Colonic mucosa (tissue), 4 donors: Measurements from ENCODE around the gene NLRP6. TPM values are rescaled to one million over a fixed set of nuclear protein-coding genes. Genes with fewer than 3 reads are reported as not detected.

ENCODE experiments used
- DNase-seq: peaks from one replicate; pipeline ENCODE4 v3.0.0-alpha.2; 2020
- H3K27ac ChIP-seq: fragments of 200-600 bp; one replicate; pipeline ENCODE4 v1.8.0; 2021
- H3K27me3 ChIP-seq: fragments of 200-600 bp; one replicate; pipeline ENCODE4 v1.8.0; 2021
- H3K36me3 ChIP-seq: fragments of 200-600 bp; one replicate; pipeline ENCODE4 v1.8.0; 2021
- H3K4me1 ChIP-seq: fragments of 200-600 bp; one replicate; pipeline ENCODE4 v1.8.0; 2021; ENCODE audit warnings: mild to moderate bottlenecking
- H3K4me3 ChIP-seq: fragments of 200-600 bp; one replicate; pipeline ENCODE4 v1.8.0; 2021
- H3K9ac ChIP-seq, 2 donors: one replicate each; pipeline ENCODE4 v1.7.0; 2013; ENCODE audit warnings: control low read depth in 2 of 2, low read depth in 2 of 2, low read length in 2 of 2
- H3K9me3 ChIP-seq: fragments of 200-600 bp; one replicate; pipeline ENCODE4 v1.8.0; 2021
- intact Hi-C: fragments of 100-400 bp; cut with DNase I; formaldehyde crosslinking; loops from one replicate; pipeline ENCODE4 v1.14.1; 2022
- total RNA-seq, 2 donors: library from RNA; stranded (reverse); fragmentation: NEBNext Ultra II Directional in 1 of 2; extraction: Animal tissue kit (Norgen Biotek cat#: 25700) in 1 of 2; gene quantifications; one replicate each; pipeline ENCODE4 v1.2.1, GENCODE V29; 2021
- TF ChIP-seq, protein P1 (sequence below): fragments of 200-600 bp; IDR thresholded peaks from one replicate; pipeline ENCODE4 v1.8.0; 2022; ENCODE audit warnings: antibody characterized with exemption, mild to moderate bottlenecking
- donor health status: healthy.
- donor health status: DM: no; HTN: no; CAD: no.
- donor health status: DM: no; HTN: no; CAD: no.

NLRP6 gene
- under 1 TPM; 0.17 to 0.72 TPM for total RNA-seq

GRCh38 chr11:278001-278951, at the start of gene NLRP6:
Gene NLRP6 (plus strand): TSS chr11:278407. CDS start chr11:278570, 163 bp downstream.
- Histone ChIP-seq H3K9me3 (no peaks in the 10 kb centered on the region), H3K27ac (no peak within 1 kb of the TSS), H3K4me1 (peaks cover 17% of the 10 kb centered on the region), H3K36me3 (no peaks in the 10 kb centered on the region), H3K4me3 (peak within 1 kb of the TSS; percentile 37), H3K9ac (peak within 1 kb of the TSS in 1 of 2 donors; percentile 24), H3K27me3 (peaks cover 48% of the 10 kb centered on the region)
- TF ChIP-seq, protein P1, sequence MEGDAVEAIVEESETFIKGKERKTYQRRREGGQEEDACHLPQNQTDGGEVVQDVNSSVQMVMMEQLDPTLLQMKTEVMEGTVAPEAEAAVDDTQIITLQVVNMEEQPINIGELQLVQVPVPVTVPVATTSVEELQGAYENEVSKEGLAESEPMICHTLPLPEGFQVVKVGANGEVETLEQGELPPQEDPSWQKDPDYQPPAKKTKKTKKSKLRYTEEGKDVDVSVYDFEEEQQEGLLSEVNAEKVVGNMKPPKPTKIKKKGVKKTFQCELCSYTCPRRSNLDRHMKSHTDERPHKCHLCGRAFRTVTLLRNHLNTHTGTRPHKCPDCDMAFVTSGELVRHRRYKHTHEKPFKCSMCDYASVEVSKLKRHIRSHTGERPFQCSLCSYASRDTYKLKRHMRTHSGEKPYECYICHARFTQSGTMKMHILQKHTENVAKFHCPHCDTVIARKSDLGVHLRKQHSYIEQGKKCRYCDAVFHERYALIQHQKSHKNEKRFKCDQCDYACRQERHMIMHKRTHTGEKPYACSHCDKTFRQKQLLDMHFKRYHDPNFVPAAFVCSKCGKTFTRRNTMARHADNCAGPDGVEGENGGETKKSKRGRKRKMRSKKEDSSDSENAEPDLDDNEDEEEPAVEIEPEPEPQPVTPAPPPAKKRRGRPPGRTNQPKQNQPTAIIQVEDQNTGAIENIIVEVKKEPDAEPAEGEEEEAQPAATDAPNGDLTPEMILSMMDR, result no peak
- DNase-seq, result no peak
- intact Hi-C loops, result no loop called here

- no peaks in the 10 kb centered on the region for H3K4me1 ChIP-seq
- TF ChIP-seq, protein P1, result no peak
- no peaks in the 10 kb centered on the region for H3K9me3 ChIP-seq
- H3K9ac ChIP-seq, result no peak overlapping the region
- H3K36me3 ChIP-seq, result no peaks in the 10 kb centered on the region
- no peak overlapping the region for H3K27ac ChIP-seq
- H3K4me3 ChIP-seq, result no peak overlapping the region
- H3K27me3 ChIP-seq, result no peaks in the 10 kb centered on the region
- intact Hi-C loops, result no loop called here
- no peak for DNase-seq
Measured at GRCh38 chr11:230431-230830, 47.8 kb upstream of the NLRP6 start.

DNA sequence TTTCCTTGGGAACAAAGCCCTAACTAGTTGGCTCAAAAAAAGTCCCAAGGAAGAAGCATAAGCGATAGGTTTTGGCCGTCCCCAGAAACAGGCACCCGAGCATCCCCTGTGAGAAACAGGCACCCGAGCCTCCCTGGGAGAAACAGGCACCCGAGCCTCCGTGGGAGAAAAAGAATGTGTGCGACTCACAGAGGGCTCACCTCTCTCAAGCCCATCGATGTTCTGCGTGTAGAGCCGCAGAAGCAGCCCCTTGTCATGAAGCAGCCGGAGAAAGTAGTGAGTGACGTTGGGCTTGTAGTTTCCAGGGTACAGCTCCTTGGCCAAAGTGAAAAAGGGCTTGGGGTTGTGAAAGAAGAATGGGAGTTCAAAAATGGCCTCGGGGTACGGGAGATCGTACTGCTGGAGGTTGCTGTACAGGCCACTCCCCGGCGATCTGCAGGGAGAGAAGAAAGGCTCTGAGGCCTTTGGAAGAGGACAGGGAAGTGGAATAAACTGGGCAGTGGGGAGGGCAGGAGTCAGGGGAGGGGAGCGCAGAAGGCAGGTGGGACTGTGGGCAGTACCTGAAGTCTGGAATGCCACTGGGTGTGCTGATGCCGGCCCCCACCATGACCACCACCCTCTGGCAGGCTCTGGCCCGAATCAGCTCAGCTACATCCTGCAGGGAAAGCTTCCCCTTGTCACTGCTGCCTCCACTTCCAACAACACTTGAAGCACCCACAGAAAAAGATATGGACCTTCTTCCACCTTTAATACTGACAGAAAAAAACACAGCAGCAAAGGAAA, 45.2 kb upstream of the NLRP6 start:
- H3K9me3 ChIP-seq, result no peaks in the 10 kb centered on the region
- peaks cover 6% of the 10 kb centered on the region for H3K4me1 ChIP-seq
- TF ChIP-seq, protein P1, result no peak
- no peaks in the 10 kb centered on the region for H3K27me3 ChIP-seq
- H3K4me3 ChIP-seq, result no peak overlapping the region
- no peak for DNase-seq
- intact Hi-C loops, result no loop called here
- no peaks in the 10 kb centered on the region for H3K36me3 ChIP-seq
- H3K9ac ChIP-seq, result no peak overlapping the region
- H3K27ac ChIP-seq, result no peak overlapping the region

DNA sequence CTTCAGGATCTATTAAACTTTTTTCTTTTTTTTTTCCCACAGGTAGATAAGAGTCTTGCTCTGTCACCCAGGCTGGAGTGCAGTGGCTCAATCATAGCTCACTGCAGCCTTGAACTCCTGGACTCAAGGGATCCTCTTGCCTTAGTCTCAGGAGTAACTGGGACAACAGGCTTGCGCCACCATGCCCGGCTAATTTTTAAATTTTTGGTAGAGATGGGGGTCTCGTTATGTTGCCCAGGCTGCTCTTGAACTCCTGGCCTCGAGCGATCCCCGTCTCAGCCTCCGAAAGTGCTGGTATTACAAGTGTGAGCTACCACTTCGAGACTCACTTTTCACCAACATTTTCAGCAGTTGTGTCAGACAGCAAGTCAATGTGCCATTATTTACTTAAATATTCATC, 43.0 kb upstream of the NLRP6 start:
- no peaks in the 10 kb centered on the region for H3K9me3 ChIP-seq
- DNase-seq, result no peak
- intact Hi-C loops, result loop anchor here (5.0 kb wide), 1 partner anchor 127 kb away; no protein-coding TSS in a partner anchor
- H3K4me1 ChIP-seq, result peaks cover 7% of the 10 kb centered on the region
- TF ChIP-seq, protein P1, result no peak
- peak overlapping the region; percentile 96 for H3K4me3 ChIP-seq
- no peaks in the 10 kb centered on the region for H3K36me3 ChIP-seq
- H3K27me3 ChIP-seq, result no peaks in the 10 kb centered on the region
- no peak overlapping the region for H3K27ac ChIP-seq
- H3K9ac ChIP-seq, result peak overlapping the region; percentile 83 to 98

DNA sequence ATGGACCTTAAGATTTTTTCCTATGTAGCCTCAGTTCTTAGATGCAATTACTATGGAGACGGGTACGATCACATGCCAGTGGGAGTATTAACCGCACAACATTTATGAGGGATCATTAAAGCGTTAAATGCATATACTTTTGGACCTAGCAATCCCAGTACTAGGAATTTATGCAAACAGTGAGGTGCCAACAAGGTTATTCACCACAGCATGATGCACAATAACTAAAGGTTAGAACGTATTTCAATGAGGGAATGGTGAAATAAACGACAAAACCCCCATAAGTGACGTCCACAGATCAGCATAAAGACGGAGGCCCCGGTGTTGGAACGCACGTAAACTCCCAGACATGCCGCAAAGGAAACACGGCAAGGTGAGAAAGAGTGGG, 42.6 kb upstream of the NLRP6 start:
- TF ChIP-seq, protein P1, result no peak
- Histone ChIP-seq H3K4me3 (peak overlapping the region; percentile 96), H3K36me3 (no peaks in the 10 kb centered on the region), H3K27ac (peak overlapping the region; percentile 81), H3K9me3 (no peaks in the 10 kb centered on the region), H3K4me1 (peaks cover 7% of the 10 kb centered on the region), H3K9ac (peak overlapping the region; percentile 83 to 98), H3K27me3 (no peaks in the 10 kb centered on the region)
- DNase-seq, result no peak
- intact Hi-C loops, result loop anchor here (5.0 kb wide), 1 partner anchor 127 kb away; no protein-coding TSS in a partner anchor
